DMS153 treated with DMSO at 0.1 percent for 48 hours (cell line): ENCODE data around the gene FTO.

Source experiments
- DNase-seq: peaks from one replicate; lab custom pipeline; 2025; ENCODE audit not compliant: unreplicated experiment; lab: John Stamatoyannopoulos, UW

The FTO gene

DNA sequence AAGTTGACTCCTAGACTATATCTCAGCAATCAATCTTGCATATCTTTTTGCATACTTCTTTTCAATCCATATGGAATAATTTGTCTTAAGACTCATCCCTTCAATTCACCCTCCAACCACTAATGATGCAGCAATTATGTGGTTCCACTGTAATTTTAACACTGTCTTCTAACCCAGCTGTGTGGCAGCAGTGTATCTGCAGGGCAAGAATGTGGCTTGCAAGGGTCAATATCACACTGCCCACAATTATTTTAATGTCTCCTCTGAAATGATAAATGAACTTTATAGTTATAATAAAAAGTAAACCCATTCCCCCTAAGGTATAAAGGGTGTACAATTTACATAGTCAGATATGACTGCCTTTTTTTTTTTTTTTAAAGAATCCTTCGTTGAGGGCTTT lies 48.6 kb downstream of the FTO start:
- no peak for DNase-seq

DNA sequence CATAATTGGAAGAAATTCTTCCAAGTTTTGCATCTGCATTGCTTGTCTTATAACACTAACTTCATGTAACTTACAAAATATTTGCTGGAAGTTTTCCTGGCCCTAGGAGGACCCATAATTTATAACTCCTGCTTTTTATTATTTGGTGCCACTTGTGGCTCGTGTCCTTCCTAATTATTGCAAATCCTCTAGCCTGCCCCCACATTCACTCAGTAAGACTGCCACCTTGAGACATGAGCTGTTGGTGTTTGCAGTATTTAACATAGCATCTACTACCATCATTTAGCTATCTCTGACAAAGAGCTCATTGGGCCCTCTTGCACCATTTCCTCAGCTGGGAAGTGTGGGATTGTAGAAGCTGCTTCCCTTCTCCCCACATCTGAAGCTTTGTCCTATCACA lies 49.5 kb downstream of the FTO start:
- no peak for DNase-seq

DNA sequence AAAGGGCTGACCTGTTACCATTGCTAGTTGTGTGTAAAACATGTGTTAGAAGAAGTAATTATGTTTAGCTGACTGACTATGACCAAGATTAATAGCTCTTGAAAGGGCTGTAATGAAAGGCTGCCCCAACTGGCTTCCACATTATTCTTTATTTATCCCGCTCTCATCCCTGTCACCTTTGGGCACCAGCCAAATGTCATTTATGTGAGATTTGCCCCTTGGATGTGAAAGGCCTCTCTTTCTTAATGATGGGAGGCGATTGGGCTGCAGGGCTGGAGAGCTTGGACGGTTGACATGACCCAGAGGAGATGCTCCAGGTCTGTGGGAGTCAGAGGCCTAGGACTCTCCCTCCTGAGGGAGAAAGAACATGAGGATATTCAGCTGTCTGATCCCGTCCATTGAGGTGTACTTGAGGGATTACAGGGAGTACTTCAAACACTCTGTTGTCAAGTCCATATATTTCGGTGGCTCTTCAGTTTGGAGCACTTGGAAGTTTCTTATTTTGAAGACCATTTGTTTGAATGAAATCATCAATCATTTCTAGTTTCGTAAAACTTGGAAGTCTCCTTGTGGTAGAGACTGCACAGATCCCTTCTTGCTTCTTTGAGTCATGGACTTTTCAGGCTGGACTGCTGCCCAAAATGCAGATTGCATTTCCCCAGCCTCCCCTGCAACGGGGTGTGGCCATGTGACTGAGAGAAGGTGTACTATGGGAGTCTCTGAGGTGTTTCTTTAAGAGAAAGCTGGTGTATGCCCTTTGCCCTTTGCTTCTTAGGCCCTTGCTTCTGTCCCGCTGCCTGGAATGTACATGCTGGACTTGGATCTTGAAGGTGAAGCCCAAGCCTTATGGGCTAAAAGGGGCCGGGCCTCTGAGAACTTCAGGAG lies 51.3 kb downstream of the FTO start:
- DNase-seq: peak; percentile 76

DNA sequence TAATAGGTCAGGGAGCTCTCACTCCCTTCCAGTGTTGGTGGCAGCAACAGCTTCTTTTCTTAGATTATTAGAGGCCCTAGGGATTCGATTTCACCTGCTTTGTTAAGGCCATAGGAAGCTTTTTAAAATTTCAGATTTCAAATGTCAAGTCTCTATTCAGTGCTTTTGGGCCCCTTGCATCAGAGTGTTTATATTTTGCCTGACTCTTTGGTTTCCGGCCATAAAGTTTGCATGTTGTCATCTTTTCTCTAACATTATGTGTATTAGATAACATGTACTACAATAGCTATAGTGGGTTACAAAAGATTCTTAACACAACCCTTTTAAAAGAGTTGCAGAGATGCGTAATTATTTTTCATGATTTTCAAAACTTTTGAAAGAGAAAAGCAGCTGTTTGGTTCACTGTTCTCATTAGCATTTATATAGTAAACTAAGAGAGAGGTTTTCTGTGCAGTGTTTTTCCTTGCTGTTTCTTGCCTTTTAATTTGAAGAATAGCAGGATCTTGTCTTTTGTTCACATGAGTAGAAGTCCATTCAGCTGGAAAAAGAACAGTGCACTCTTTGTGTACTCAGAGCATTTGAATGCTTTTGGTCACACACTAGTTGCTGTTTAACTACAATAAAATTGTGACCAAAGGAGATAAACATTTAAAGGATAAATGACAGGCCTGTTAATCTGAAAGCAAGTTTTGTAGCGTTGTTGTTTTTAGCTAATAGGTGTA lies 52.5 kb downstream of the FTO start:
- DNase-seq: no peak

DNA sequence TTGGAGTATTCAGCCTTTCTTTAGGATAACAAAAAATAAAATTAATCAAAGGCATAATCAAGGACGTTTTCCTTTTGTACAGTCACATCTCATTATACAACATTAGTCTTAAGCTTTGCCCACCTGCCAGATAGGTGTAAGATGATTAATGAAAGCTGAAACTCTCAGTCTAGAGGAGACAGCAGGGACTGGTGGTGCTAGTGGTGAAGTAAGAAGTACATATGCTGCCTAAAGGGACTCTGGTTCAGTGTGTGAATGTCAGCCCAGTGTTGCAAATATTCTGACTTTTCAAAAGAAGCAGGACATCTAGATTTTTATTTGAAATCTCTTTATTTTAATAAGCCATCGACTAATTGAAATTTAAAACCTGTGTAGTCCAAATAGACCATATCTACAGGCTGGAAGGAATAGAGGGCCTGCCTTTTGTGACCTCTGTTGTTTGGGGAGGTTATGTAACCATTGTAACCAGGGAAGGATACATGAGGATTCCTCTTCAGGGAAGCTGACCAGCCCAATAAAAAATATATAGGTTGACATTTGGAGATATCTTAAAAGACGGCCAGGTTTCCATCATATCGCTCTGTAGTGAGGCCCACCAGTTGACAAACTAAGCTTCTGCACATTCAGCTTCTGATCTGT lies 54.1 kb downstream of the FTO start:
- no peak for DNase-seq

DNA sequence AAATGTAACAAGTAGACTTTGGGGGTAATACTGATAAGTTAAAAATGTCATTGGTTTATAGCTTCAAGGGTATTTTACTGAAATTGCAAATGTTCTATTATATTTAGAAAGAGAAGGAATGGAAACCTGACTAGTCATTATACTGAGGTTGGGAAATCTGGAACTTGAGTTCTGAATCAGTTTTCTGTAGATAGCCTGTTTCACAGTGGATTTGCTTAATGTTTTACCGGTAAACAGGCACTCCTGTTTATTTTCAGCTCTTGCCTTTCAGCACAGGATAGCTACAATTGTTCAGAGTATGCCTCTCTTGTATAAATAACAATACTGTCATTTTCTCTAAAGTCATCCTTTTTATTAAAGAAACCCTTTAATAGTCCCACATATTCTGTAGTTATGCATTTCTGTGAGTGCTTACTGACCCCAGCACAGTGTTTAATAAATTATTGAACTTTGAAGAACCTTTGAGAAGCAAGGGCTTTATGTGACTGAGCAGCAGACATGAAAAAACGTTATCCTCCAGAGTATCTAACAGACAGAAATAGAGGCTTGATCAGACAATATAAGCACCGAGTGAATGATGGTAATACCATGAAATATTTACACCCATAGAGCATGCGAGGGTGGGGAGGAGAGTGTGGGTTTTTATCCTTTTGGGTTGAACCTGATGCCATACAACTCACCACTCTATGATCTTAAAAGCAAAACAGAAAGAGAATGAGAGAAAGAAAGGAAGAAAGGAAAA lies 58.2 kb downstream of the FTO start:
- no peak for DNase-seq

DNA sequence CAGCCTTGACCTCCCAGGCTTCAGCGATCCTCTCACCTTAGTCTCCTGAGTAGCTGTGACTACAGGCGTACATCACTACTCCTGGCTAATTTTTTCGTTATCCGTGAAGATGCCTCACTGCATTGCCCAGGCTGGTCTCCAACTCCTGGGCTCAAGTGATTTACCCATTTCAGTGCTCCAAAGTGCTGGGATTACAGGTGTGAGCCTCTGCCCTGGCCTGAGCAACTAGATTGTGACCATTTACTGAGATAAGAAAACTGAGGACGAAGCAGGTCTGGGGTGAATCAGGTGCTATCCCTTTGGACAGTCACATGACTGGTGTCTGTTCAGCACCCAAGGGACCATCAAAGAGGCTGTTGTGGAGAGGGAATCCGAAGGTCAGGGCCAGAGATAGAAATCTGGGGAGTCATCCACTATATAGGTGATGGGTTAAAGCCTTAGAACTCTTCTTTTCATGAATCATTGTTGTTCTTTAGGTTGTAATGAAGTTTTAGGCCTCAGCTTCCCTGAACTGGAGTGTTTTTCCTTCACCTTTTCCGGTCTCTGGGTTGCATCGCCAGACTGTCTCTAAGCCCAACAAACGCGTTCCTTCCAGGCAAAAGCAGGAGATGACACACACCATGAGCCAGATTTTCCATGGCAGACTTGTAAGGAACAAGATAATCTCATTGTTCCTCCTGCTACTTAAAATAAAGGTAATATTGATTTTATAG lies 62.5 kb downstream of the FTO start:
- DNase-seq: no peak

DNA sequence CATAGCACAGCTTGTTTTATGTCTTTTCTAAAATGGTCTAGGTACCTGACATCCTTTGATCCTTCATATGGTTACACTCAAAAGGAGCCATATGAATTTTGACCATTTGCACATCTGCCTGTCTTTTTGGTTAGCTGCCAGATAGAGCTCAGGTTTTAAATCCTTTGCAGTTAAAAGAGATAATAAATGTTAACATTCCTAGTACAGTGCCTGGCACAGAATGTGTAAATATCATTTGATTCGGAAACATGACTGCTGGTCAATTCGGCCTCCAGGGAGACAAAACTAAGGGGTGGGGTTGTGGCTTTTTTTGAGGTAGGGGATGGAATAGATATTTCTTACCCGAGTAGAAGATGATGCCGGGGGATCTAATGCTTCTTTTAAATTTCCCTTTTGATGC lies 64.2 kb downstream of the FTO start:
- no peak for DNase-seq

DNA sequence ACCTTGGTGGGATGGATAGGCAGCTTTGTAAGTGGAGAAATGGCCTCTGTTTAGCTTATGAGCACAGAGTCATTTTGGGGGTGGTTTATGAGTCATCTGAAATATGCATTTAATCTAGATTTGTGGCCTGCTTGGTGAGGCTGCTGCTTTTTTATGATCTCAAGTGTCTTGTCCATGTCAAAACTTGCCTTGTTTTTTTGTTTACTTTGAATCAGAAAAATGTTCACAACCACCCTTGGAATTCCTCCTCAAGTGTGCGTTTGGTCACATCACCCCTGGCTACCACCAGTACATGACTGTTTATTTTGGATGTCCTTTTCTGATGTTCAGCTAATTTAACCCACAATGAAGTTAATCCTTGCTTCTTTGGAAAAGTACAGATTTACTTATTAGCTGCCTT lies 64.6 kb downstream of the FTO start:
- no peak for DNase-seq

DNA sequence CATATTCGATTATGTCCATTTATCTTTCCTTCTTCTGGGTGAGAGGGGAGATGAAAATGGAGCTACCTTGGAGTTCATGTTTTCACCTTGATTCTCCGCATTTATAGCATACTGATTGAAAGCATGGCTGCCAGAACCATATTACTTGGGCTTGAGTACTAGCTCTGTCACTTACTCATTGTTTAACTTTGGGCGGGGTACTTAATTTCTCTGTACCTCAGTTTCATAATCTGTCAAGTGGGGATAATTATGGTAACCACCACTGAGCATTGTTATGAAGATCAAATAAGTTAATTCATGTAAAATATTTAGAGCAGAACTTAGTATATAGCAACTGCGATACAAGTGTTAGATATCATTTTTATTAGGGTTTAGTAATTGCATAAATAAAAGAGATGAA lies 65.2 kb downstream of the FTO start:
- DNase-seq: no peak

DNA sequence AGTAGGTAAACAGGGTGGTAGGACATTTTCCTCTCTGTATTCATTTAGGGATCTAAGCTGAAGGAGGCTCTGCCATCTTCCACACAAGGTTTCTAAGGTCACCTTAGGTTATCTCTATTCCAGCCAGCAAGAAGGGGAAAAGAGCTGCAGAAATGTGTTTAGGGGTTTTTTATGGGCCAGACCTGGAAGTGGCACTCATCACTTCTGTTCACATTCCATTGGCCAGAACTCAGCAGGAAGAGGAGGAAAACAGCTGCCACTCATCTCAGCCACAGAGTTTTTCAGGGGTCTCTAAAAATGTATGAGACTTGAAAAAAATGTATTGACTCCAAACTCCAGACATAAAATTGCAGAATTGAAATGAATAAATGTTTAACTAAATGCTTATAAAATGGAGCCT lies 65.8 kb downstream of the FTO start:
- no peak for DNase-seq

DNA sequence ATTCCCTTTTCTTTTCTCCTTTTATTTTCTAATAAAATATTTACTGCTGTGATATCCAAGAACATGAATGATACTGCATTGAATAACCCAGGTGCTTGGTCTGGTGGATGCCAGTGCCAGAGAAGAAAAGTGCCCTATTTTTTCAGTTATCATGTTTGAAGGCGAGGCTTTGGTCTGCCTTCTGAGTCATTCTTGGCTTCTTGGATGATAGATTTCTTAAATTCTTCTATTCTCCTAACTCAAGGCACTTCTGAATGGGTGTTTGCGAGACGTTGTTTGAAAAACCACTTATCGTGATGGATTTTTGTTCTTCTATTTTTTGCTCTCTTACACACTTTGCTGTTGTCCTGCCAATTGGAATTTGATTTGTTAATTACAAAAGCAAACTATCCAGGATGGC lies 66.7 kb downstream of the FTO start:
- DNase-seq: no peak

DNA sequence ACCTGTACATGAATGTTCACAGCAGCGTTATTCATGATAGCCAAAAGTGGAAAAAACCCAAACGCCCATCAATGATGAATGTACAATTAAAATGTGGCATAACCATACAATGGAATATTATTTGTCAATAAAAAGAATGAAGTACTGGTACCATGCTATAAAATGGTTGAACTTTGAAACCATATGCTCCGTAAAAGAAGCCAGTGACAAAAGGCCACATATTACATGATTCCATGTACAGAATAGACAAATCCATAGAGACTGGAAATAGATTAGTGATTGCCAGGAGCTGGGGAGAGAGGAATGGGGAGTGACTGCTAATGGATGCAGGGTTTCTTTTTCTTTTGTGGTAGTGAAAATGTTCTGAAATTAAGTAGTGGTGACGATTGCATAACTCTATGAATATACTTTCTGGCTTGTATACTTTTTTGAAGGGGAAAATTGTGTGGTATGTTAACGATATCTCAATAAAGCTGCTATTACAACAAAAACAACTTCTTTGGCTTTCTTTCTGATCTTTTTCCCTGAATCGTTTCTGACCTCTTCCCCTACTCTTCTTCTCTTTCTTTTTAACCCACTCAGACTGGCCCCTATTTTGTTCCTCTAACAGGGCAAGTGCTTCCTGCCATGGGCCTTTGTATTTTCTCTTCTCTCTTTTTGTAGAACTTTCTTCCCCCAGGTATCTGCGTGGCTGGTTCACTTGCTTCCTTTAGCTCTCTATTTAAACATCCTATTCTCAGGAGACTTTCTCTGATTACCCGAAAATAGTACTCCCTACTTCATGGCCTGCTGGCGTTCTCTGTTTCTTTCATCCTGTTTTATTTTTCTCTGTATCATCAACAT lies 67.9 kb downstream of the FTO start:
- no peak for DNase-seq

DNA sequence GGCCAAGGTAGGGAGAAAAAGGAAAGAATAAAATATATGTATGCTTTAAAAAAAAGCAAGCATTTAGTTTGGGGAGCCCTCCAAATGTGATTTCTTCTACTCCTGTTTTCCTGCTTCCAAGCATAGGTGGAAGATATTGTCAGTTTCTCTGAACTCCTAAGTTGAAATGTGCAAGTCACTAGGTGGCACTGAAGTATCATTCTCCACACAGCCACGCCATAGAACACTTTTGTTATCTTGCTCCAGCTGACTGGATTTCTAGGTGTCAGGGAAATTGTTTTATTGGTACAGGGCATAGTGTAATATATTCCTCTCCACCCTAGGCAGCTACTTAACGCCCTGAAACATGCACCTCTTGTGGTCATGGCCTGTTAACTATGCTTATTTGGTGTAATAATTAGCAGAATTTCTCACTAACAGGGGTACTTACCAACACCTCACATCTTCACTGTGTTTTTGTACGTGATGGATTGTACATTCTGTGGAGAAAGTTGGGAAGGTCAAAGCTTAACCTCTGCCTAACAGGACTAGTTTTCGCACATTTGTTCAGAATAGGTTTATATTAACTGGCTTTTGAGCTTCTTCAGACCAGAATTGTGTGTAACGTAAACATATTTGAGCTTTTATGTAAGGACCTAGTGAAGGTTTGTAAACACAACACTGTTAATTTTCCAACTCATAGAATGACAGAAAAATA lies 69.3 kb downstream of the FTO start:
- peak; percentile 49 for DNase-seq

DNA sequence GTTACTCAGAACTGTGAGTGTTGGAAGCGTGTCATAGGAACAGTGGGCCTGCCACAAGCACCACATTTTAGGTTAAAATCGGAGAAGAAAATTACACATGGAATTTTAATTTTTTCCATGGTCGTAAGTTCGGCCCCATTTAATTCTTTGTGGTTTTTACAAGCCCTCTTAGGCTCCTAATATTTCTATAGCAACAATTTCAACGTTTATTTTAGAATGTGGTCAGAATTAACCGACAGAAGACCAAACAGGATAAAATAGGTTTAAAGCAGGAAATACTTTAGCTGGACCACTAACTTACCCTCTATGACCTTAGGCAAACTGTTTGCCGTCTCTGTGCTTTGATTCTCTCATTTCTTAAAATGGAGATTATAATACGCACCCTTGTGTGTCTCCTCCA lies 69.9 kb downstream of the FTO start:
- DNase-seq: no peak

DNA sequence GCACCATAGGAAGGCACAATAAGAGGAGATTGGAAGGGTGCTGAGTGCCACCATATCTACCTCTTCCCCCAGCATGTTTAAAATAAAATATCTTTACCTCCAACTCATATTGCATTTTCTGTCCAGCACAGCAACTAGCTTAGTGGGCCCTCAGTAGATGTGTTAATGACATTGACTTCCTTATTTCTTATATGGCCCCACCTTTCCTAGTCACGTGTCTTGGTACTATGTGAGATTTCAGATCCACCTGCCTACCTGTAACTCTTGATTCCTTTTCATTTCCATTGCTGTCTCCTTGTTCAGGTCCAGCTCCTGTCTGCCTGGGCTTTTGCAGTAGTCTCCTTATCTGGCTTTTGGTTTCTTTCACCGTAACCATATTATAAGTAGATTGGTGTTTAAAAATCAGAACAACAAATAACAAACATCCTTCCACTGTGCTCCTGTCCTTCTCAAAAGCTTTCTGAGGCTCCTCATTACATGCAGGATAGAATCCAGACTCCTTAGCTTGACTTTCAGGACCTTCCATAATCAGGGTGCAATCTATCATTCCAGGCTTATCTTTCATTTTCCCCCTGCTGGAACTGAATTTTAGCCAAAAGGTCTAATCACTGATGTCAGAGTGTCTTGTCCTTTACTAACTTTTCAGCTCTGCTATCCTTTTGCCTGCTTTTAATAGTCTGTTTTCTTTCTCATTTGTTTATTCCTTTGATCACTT lies 71.3 kb downstream of the FTO start:
- no peak for DNase-seq

DNA sequence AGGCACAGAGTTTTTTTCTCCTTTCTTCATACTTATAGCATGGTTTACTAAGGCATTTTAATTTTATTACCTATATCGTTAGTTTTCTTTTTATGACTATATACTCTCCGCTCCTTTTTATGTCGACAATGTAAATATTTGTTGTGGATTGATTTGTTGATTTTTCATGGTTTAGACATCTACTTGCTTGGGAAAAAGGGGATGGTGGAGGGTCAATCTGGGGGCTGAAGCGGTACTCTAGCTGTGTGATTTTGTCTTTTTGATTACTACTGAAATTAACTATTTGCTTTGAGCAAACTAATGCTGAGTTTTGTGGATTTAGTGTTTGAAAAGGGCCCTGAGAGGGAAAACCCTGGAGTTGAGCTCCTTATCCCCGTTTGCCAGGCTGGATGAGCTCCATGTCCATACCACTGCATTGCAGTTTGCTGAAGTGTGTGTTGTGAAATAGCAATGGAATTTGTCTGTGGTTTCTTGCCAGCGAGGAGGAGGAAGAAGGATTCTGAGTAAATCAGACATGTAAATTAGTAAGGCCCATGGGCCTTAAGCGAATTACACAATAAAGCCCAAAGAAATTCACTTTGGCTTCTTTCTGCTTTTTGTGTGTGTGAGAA lies 72.0 kb downstream of the FTO start:
- DNase-seq: no peak

DNA sequence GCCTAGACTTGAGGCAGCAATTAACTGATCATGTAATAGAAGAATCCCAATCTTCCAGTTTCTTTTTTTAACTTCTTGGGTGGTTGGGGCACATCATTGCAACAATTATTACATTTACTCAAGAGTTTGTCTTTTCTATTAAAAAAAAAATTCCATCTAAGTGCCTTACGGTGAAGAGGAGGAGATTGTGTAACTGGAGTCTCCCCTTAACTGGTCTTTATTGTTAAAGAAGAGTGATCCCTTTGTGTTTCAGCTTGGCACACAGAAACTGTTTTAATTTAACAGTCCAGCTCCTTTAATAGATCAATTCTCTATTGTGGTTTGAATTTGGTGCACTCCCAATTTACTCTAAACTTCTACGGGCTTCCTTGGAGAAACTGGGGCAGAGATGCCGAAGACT lies 75.2 kb downstream of the FTO start:
- no peak for DNase-seq
